ENCODE data around the gene LTN1.
"Not testable (repeated sequence)": the region's sequence is repeated elsewhere in the genome, so short reads cannot be mapped to it uniquely, and the experiment has no call there.

Gene LTN1

GRCh38 chr21:28931708-28932372 lies 60.8 kb downstream of the LTN1 start:
- DNase-seq (ENCODE audit: low spot score): not testable (repeated sequence)

DNA sequence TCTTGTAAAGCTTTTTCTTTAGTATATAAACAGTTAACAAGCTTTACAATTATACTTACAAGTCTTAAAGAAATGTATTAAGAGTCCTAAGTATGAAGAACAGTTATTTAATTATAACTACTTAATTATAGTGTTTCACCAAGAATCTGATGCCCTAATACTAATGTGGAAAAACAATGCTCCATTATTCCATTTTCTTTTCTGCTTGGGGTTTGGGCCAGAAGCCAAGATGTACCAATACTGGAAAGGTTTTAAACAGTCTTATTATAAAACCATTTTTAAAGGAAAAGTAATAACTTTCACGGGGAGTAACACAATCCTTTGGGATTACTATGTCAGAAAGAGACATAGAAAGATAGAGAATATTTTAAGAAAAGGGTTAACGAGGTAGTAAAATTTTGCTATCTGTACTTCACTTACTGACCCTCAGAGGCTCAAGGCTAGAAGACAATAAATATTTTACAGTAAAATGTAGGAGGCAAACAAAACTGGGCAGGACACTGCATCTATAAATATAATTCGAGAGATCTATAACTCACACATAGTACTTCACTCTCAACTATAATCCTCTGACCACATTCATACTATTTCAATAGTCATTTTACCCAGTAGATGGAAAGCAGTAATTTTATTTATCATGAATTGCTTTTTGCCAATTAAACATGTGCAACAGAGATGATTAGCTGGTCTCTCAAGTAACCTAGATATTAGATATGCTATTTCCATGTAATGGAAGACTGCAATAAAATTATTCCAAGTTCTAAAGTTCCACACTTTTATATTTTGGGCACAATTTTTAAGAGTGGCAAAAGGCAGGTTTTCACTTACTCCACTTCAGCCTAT lies 63.9 kb downstream of the LTN1 start:
- no peak for DNase-seq (ENCODE audit: low spot score)

GRCh38 chr21:28927130-28927529 lies 65.5 kb downstream of the LTN1 start:
- DNase-seq (ENCODE audit: low spot score): no peak

- no peak for DNase-seq (ENCODE audit: low spot score)
Observed at GRCh38 chr21:28923439-28923975, 69.2 kb downstream of the LTN1 start.

GRCh38 chr21:28922368-28922767 lies 70.3 kb downstream of the LTN1 start:
- DNase-seq (ENCODE audit: low spot score): no peak

DNA sequence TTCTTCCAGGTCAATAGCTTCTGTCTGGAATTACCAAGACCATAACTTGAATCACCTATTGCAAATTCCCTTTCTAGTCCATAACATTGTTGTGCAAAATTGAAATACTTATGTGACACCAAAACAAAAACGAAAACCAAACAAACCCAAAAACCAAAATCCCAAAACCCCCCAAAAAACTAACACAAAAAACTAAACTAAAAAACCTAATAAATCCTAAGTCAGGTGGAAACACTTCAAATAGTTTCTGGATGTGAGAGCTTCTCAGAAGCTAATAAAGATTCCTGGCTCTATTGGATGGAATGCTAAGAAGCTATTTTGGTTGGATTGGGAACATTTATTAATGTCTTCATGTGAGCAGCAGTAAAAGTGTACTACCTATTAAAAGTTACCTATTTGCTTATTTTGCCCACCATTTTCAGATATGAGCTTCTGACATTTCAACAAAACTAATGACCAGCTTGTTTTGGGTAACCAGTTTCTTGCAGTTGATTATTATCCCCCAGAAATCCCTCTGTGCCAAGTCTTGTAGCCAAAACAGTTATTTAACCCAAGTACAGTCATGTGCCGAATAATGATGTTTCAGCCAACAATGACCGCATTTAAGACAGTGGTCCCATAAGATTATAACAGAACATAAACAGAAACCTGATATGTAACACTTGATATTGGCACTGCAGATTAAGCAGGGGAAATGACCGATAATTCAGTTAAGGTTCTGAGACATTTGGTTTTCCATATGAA lies 76.4 kb downstream of the LTN1 start:
- DNase-seq (ENCODE audit: low spot score): no peak

- DNase-seq (ENCODE audit: low spot score): no peak
Observed at GRCh38 chr21:28913071-28913470, 79.6 kb downstream of the LTN1 start.

- DNase-seq (ENCODE audit: low spot score): no peak
Observed at GRCh38 chr21:28910280-28910887, 82.3 kb downstream of the LTN1 start.

DNA sequence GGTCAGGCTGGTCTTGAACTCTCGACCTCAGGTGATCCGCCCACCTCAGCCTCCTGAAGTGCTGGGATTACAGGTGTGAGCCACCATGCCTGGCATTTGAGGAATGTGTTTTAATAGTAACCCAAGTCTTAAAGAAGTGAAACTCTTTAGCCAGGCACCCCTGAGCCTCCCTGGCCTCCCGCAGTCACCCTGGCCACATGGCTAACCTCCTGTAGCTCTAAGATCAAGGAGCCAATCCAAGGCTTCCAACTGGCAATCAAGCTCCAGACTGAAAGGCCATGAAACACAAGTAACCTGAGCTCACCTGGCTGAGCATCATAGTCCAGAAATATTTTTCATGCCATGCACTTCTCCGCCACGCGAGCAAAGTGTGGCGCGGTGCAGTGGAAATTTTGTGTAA lies 84.3 kb downstream of the LTN1 start:
- no peak for DNase-seq (ENCODE audit: low spot score)

DNA sequence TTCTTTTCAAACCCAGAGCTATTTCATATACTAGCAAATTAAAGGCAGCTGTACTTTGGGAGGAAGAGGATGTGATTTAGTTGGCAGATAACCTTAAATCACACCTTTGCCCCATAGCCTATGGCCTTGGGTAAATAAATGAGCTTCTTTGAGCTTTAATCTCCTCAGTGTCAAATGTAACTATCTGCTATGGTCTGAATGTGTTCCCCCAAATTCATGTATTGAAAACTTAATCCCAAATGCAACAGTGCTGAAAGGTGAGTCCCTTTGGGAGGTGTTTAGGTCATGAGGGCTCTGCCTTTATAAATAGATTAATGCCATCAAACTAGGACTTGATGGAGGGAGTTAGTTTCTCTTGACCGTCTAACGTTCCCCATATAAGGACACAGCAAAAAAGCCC lies 85.8 kb downstream of the LTN1 start:
- DNase-seq (ENCODE audit: low spot score): no peak

- DNase-seq (ENCODE audit: low spot score): no peak
Observed at GRCh38 chr21:28906236-28906635, 86.4 kb downstream of the LTN1 start.

DNA sequence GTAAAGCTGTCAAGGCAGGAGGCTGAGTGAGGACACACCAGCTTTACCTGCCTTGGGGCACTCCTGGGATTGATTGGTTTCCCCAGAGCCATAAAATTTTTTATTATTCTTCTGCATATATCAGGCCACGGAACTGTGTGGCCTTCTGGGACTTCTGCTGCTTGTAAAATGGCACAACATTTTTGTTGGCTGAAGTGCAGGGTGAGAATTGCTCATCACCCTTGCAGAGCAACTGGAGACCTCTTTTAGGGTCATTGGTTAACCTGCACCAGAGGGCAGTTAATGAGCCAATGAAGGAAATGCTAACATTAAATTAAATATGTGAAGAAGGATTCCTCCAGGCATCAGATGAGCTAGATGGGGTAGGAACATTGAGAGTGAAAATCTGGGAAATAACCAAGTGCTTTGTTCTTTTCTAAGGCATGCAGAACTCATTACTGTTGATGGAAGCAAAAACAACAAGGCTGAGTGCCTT lies 87.7 kb downstream of the LTN1 start:
- no peak for DNase-seq (ENCODE audit: low spot score)

DNA sequence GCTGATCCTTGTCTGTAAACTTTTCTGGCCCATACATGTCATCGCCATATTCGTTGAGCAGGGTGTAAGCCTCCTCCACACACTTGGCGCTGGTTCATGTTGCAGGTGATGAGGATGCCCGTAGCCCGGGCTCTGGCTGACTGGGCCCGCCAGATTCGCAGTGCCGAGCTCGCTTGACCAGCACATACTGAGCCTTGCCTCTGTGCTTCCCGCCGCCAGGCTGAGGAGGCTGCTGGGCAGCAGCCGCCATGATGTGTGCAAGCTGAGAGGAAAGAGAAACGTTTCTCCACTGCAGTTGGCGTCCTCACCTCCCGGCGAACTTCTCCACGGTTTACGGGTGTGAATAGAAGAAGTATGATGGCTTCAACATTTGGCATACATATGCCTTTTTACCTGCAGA lies 89.2 kb downstream of the LTN1 start:
- DNase-seq (ENCODE audit: low spot score): no peak

- no peak for DNase-seq (ENCODE audit: low spot score)
Observed at GRCh38 chr21:28900481-28900880, 92.2 kb downstream of the LTN1 start.

DNA sequence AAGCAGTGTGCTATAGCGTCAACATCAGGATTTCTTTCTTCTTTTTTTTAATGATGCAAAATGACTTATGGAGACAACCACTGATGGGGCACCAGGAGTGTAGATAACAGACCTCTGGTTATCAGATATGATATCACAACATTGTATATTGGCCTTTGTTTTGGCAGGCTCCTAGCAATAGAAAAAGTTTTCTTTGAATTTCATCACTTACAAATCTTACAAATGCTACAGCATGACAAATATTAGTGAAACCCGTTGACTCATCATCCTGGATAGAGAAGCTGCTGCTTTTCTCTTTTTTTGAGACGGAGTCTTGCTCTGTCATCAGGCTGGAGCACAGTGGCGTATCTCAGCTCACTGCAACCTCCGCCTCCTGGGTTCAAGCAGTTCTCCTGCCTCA lies 92.9 kb downstream of the LTN1 start:
- no peak for DNase-seq (ENCODE audit: low spot score)

DNA sequence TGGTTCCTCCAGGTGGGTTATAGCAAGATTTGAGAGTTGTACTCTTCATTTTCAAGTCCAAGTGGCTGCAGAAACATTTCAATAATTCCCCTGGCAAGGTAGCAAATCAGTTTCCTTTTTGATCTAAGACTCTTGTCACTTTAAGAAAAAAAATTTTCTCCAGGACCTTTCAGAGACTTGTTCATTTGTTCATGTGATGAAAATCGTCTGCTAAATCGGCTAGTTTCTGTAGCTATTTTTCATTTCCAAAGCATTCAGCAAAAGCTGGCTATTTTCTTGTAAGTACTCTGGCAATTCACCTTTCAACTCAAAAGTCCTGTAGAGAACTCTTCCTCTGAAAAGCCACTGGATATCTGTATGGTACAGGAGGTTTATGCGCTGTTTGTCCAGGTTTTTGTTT lies 93.5 kb downstream of the LTN1 start:
- no peak for DNase-seq (ENCODE audit: low spot score)

DNA sequence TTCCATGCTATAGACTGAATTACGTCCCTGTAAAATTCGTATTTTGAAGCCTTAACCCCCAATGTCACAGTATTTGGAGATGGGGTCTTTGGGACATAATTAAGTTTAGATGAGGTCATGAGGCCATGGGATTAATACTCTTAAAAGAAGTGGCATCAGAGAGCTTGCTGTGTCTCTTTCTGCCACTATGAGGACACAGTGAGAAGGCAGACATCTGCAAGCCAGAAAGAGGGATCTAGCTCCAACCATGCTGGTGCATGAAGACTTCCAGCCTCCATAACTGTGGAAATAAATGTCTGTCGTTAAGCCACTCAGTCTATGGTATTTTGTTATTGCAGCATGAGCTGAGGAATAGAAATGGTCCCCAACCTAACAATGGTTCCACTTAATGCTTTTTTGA lies 99.0 kb downstream of the LTN1 start:
- no peak for DNase-seq (ENCODE audit: low spot score)

DNA sequence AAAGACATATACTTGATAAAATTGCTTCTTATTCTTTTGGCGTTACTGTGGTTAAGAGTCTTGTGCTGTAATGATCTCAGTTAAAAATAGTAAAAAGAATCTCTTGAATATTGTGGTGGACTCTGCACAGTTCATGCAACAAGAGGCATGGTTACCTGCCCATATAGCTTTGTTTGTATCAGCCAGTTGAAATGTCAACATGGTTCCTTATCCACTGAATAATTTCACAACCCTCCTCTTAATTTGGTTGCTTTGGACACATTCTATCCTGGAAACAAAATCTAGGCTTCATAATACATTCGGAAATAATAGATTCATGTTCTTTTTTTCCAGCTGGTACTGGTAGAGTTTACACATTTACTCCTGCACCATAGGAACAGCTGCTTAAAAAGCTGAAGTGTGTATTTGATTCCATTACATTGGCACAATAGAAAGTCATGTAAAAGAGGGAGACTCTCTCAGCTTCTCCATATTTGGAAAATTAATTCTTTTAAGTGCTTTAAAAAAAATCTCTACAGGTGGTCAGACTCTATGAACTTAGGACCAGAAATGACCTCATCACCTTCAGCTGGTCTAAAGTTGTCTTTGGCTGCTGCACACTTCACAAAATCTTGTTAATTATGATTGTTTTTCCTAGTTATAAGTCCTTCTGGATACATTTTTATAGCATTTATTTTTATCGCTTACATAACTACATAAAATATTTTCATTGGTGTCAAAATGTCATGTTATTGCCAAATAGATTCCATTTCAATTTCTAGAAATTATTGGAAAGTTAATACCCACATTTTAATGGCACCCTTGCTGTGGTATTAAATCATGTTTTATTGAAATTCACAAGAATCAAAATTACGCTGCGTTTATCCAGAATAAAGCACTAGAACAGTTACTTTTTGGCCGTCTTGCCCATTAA lies 100.2 kb downstream of the LTN1 start:
- no peak for DNase-seq (ENCODE audit: low spot score)

- no peak for DNase-seq (ENCODE audit: low spot score)
Observed at GRCh38 chr21:28885853-28886177, 106.9 kb downstream of the LTN1 start.

DNA sequence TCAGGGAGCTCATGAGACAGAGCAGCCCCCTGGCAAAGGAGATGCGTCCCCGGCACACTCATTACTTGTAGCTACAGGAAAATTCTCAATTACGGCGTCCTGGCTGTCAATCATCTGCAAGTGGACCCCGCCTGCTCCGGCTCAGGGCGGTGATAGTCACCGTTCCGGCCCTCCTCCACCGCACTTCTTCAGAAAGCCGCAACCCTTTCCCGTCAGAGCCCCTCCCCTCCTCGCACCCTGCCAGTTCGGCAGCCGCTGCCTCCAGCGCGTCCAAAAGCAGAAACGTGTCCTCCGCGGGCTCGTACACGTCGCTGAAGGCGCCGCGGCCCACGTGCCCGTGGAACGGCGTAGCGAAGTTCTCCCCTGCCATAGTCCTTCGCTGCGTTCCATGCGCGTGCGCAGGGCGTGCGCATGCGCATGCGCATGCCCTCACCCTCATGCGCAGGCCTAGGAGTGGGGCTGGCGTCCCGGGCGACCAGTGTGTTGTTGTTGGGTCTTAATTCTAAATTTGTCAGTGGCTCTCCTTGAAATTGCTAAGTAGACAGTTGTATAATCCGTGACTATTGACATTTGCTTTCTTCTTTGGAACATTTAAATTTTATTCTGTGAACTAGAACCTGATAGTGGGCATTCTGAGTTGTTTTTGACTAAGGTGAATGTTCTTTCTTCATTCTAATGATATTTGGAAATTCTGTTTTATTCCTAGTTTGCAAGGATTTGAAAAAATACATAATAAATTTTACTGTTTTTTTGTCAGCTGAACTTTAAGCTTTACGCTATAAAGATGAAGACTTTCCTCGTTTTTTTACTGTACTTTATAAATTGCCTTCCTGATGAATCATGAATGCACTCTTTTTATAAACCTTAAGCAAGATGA lies 107.5 kb downstream of the LTN1 start:
- peak; percentile 97 for DNase-seq (ENCODE audit: low spot score)

All from AG08396 (cell line).